ENCODE data around the gene SLC44A4.
"Not testable (repeated sequence)": the region's sequence is repeated elsewhere in the genome, so short reads cannot be mapped to it uniquely, and the experiment has no call there.

SLC44A4 gene

GRCh38 chr6:31915351-31915750, 36.6 kb upstream of the SLC44A4 start:
- Histone ChIP-seq H3K27me3 (replicated peaks; ENCODE audit: control insufficient read depth, insufficient read depth, low read length, poor library complexity, severe bottlenecking) (no peaks in the 10 kb centered on the region), H3K9me3 (ENCODE audit: control insufficient read depth, low read length) (no peaks in the 10 kb centered on the region), H3K36me3 (ENCODE audit: control insufficient read depth, insufficient read depth, low read length) (no peaks in the 10 kb centered on the region), H3K4me3 (ENCODE audit: insufficient read depth, low read depth, low read length, poor library complexity, severe bottlenecking) (no peak overlapping the region), H3K27ac (ENCODE audit: insufficient read depth, low read length, poor library complexity, severe bottlenecking) (no peak overlapping the region), H3K4me1 (ENCODE audit: control insufficient read depth, insufficient read depth, low read length, poor library complexity, severe bottlenecking) (no peaks in the 10 kb centered on the region)
- DNase-seq, result no peak

GRCh38 chr6:31911826-31912585, 33.2 kb upstream of the SLC44A4 start:
- Histone ChIP-seq H3K36me3 (ENCODE audit: control insufficient read depth, insufficient read depth, low read length) (no peaks in the 10 kb centered on the region), H3K27ac (ENCODE audit: insufficient read depth, low read length, poor library complexity, severe bottlenecking) (no peak overlapping the region), H3K27me3 (replicated peaks; ENCODE audit: control insufficient read depth, insufficient read depth, low read length, poor library complexity, severe bottlenecking) (no peaks in the 10 kb centered on the region), H3K4me3 (ENCODE audit: insufficient read depth, low read depth, low read length, poor library complexity, severe bottlenecking) (no peak overlapping the region), H3K4me1 (ENCODE audit: control insufficient read depth, insufficient read depth, low read length, poor library complexity, severe bottlenecking) (no peaks in the 10 kb centered on the region), H3K9me3 (ENCODE audit: control insufficient read depth, low read length) (no peaks in the 10 kb centered on the region)
- no peak for DNase-seq

GRCh38 chr6:31909298-31909697, 30.5 kb upstream of the SLC44A4 start:
- not testable (repeated sequence) for H3K27ac ChIP-seq (ENCODE audit: insufficient read depth, low read length, poor library complexity, severe bottlenecking); H3K36me3 ChIP-seq (ENCODE audit: control insufficient read depth, insufficient read depth, low read length); H3K27me3 ChIP-seq (replicated peaks; ENCODE audit: control insufficient read depth, insufficient read depth, low read length, poor library complexity, severe bottlenecking); H3K9me3 ChIP-seq (ENCODE audit: control insufficient read depth, low read length); H3K4me1 ChIP-seq (ENCODE audit: control insufficient read depth, insufficient read depth, low read length, poor library complexity, severe bottlenecking); DNase-seq; H3K4me3 ChIP-seq (ENCODE audit: insufficient read depth, low read depth, low read length, poor library complexity, severe bottlenecking)

GRCh38 chr6:31908791-31909190, 30.0 kb upstream of the SLC44A4 start:
- Histone ChIP-seq H3K4me3 (ENCODE audit: insufficient read depth, low read depth, low read length, poor library complexity, severe bottlenecking) (no peak overlapping the region), H3K4me1 (ENCODE audit: control insufficient read depth, insufficient read depth, low read length, poor library complexity, severe bottlenecking) (no peaks in the 10 kb centered on the region), H3K9me3 (ENCODE audit: control insufficient read depth, low read length) (no peaks in the 10 kb centered on the region), H3K27me3 (replicated peaks; ENCODE audit: control insufficient read depth, insufficient read depth, low read length, poor library complexity, severe bottlenecking) (no peaks in the 10 kb centered on the region), H3K36me3 (ENCODE audit: control insufficient read depth, insufficient read depth, low read length) (no peaks in the 10 kb centered on the region), H3K27ac (ENCODE audit: insufficient read depth, low read length, poor library complexity, severe bottlenecking) (no peak overlapping the region)
- DNase-seq, result no peak

- H3K9me3 ChIP-seq (ENCODE audit: control insufficient read depth, low read length); H3K27ac ChIP-seq (ENCODE audit: insufficient read depth, low read length, poor library complexity, severe bottlenecking); H3K27me3 ChIP-seq (replicated peaks; ENCODE audit: control insufficient read depth, insufficient read depth, low read length, poor library complexity, severe bottlenecking); H3K4me3 ChIP-seq (ENCODE audit: insufficient read depth, low read depth, low read length, poor library complexity, severe bottlenecking); DNase-seq; H3K4me1 ChIP-seq (ENCODE audit: control insufficient read depth, insufficient read depth, low read length, poor library complexity, severe bottlenecking); H3K36me3 ChIP-seq (ENCODE audit: control insufficient read depth, insufficient read depth, low read length): not testable (repeated sequence)
Observed at GRCh38 chr6:31908255-31908654, 29.5 kb upstream of the SLC44A4 start.

GRCh38 chr6:31907158-31907813, 28.5 kb upstream of the SLC44A4 start:
- Histone ChIP-seq H3K9me3 (ENCODE audit: control insufficient read depth, low read length) (no peaks in the 10 kb centered on the region), H3K36me3 (ENCODE audit: control insufficient read depth, insufficient read depth, low read length) (no peaks in the 10 kb centered on the region), H3K4me1 (ENCODE audit: control insufficient read depth, insufficient read depth, low read length, poor library complexity, severe bottlenecking) (peaks cover 5% of the 10 kb centered on the region), H3K27me3 (replicated peaks; ENCODE audit: control insufficient read depth, insufficient read depth, low read length, poor library complexity, severe bottlenecking) (no peaks in the 10 kb centered on the region), H3K27ac (ENCODE audit: insufficient read depth, low read length, poor library complexity, severe bottlenecking) (no peak overlapping the region), H3K4me3 (ENCODE audit: insufficient read depth, low read depth, low read length, poor library complexity, severe bottlenecking) (no peak overlapping the region)
- no peak for DNase-seq

GRCh38 chr6:31906727-31907126, 27.9 kb upstream of the SLC44A4 start:
- DNase-seq, result not testable (repeated sequence)

GRCh38 chr6:31906122-31906521, 27.3 kb upstream of the SLC44A4 start:
- no peaks in the 10 kb centered on the region for H3K9me3 ChIP-seq (ENCODE audit: control insufficient read depth, low read length)
- H3K27ac ChIP-seq (ENCODE audit: insufficient read depth, low read length, poor library complexity, severe bottlenecking), result no peak overlapping the region
- peaks cover 5% of the 10 kb centered on the region for H3K4me1 ChIP-seq (ENCODE audit: control insufficient read depth, insufficient read depth, low read length, poor library complexity, severe bottlenecking)
- H3K36me3 ChIP-seq (ENCODE audit: control insufficient read depth, insufficient read depth, low read length), result no peaks in the 10 kb centered on the region
- no peak for DNase-seq
- H3K4me3 ChIP-seq (ENCODE audit: insufficient read depth, low read depth, low read length, poor library complexity, severe bottlenecking), result no peak overlapping the region
- no peaks in the 10 kb centered on the region for H3K27me3 ChIP-seq (replicated peaks; ENCODE audit: control insufficient read depth, insufficient read depth, low read length, poor library complexity, severe bottlenecking)

More at GRCh38 chr6:31906727-31907126, 27.9 kb upstream of the SLC44A4 start:
- not testable (repeated sequence) for H3K27me3 ChIP-seq (replicated peaks; ENCODE audit: control insufficient read depth, insufficient read depth, low read length, poor library complexity, severe bottlenecking); H3K4me3 ChIP-seq (ENCODE audit: insufficient read depth, low read depth, low read length, poor library complexity, severe bottlenecking); H3K36me3 ChIP-seq (ENCODE audit: control insufficient read depth, insufficient read depth, low read length); H3K27ac ChIP-seq (ENCODE audit: insufficient read depth, low read length, poor library complexity, severe bottlenecking); H3K9me3 ChIP-seq (ENCODE audit: control insufficient read depth, low read length); H3K4me1 ChIP-seq (ENCODE audit: control insufficient read depth, insufficient read depth, low read length, poor library complexity, severe bottlenecking)

GRCh38 chr6:31905041-31905440, 26.2 kb upstream of the SLC44A4 start:
- Histone ChIP-seq H3K27me3 (replicated peaks; ENCODE audit: control insufficient read depth, insufficient read depth, low read length, poor library complexity, severe bottlenecking) (no peaks in the 10 kb centered on the region), H3K4me3 (ENCODE audit: insufficient read depth, low read depth, low read length, poor library complexity, severe bottlenecking) (no peak overlapping the region), H3K27ac (ENCODE audit: insufficient read depth, low read length, poor library complexity, severe bottlenecking) (no peak overlapping the region), H3K4me1 (ENCODE audit: control insufficient read depth, insufficient read depth, low read length, poor library complexity, severe bottlenecking) (peaks cover 5% of the 10 kb centered on the region), H3K9me3 (ENCODE audit: control insufficient read depth, low read length) (no peaks in the 10 kb centered on the region), H3K36me3 (ENCODE audit: control insufficient read depth, insufficient read depth, low read length) (no peaks in the 10 kb centered on the region)
- DNase-seq, result no peak

GRCh38 chr6:31903957-31904356, 25.2 kb upstream of the SLC44A4 start:
- Histone ChIP-seq H3K4me3 (ENCODE audit: insufficient read depth, low read depth, low read length, poor library complexity, severe bottlenecking) (no peak overlapping the region), H3K4me1 (ENCODE audit: control insufficient read depth, insufficient read depth, low read length, poor library complexity, severe bottlenecking) (peaks cover 8% of the 10 kb centered on the region), H3K27ac (ENCODE audit: insufficient read depth, low read length, poor library complexity, severe bottlenecking) (no peak overlapping the region), H3K36me3 (ENCODE audit: control insufficient read depth, insufficient read depth, low read length) (no peaks in the 10 kb centered on the region), H3K9me3 (ENCODE audit: control insufficient read depth, low read length) (no peaks in the 10 kb centered on the region), H3K27me3 (replicated peaks; ENCODE audit: control insufficient read depth, insufficient read depth, low read length, poor library complexity, severe bottlenecking) (no peaks in the 10 kb centered on the region)
- DNase-seq, result no peak

Measured in effector memory CD4-positive, alpha-beta T cell (primary cell).